Neural crest cell (in vitro differentiated cells): ENCODE results near the gene RAI1. TPM values are rescaled to one million over a fixed set of nuclear protein-coding genes. Genes with fewer than 3 reads are reported as not detected.
"Not testable (repeated sequence)": the region's sequence is repeated elsewhere in the genome, so short reads cannot be mapped to it uniquely, and the experiment has no call there.

Experiments
- DNase-seq: peaks from one replicate; pipeline ENCODE4 v3.0.0; 2021; ENCODE audit warnings: low read depth, mixed read lengths, low spot score
- H3K27ac Mint-ChIP-seq: one replicate; pipeline ENCODE4 v1.8.0; 2021; ENCODE audit warnings: mild to moderate bottlenecking, mixed read lengths; ENCODE audit not compliant: unreplicated experiment
- H3K27me3 Mint-ChIP-seq: 2 replicates; pipeline ENCODE4 v1.8.0; 2021; ENCODE audit warnings: low read depth, mild to moderate bottlenecking, mixed read lengths
- H3K36me3 Mint-ChIP-seq: 2 replicates; pipeline ENCODE4 v1.8.0; 2021; ENCODE audit warnings: low read depth, mild to moderate bottlenecking, mixed read lengths
- H3K4me1 Mint-ChIP-seq: 2 replicates; pipeline ENCODE4 v1.8.0; 2021; ENCODE audit warnings: mixed read lengths
- H3K4me3 Mint-ChIP-seq: one replicate; pipeline ENCODE4 v1.8.0; 2021; ENCODE audit warnings: mild to moderate bottlenecking, mixed read lengths
- H3K9me3 Mint-ChIP-seq: 2 replicates; pipeline ENCODE4 v1.8.0; 2021; ENCODE audit warnings: mixed read lengths
- CTCF ChIP-seq: fragments of 200-600 bp; sonication (generic); conservative IDR thresholded peaks from 2 replicates; pipeline ENCODE4 v1.5.0; 2021; ENCODE audit warnings: antibody characterized with exemption, mild to moderate bottlenecking
- total RNA-seq: library from RNA; stranded (reverse); gene quantifications from 2 replicates; pipeline ENCODE4 v1.2.1, GENCODE V29; 2021

The RAI1 gene
- total RNA-seq, 1 donor from 2014 or later = 54.0 TPM

DNA sequence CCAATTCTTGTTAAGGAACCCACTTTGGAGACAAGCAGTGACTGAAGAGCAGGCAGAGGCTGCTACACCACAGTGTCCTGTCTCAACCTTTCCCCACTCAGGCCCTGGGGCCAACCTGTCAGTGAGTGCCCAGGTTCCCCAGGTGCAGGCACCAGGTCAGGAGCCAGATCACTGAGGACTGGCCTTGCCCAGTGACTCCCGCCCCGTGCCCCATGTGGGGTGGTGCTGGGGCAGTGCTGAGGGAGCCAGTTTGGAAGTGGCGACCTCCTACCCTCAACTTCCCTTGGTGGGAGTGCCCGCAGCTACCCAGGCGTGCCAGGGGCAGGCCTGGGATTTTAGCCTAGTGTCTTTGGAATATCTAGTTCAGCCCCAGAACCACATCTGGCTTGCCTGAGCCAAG lies 126.2 kb downstream of the RAI1 start:
- TF ChIP-seq CTCF = no peak
- peaks cover 46% of the 10 kb centered on the region for H3K4me1 Mint-ChIP-seq
- DNase-seq = no peak
- H3K27ac Mint-ChIP-seq = no peak overlapping the region
- peak overlapping the region; percentile 75 for H3K4me3 Mint-ChIP-seq
- H3K27me3 Mint-ChIP-seq = peaks cover 34% of the 10 kb centered on the region
- no peaks in the 10 kb centered on the region for H3K9me3 Mint-ChIP-seq
- peaks cover 12% of the 10 kb centered on the region for H3K36me3 Mint-ChIP-seq

DNA sequence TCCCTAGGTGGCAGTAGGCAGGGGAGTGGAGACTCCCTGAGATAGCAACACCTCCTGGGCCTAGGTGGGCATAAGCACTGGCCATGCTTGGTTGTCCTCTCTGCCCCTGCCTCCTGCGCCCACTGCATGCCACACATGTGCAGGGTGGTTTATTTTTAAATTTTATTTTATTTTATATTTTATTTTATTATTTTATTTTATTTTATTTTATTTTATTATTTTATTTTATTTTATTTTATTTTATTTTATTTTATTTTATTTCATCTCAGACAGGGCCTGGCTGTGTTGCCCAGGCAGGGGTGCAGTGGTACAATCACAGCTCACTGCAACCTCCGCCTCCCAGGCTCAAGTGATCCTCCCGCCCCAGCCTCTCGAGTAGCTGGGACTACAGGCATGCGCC lies 126.9 kb downstream of the RAI1 start:
- peaks cover 12% of the 10 kb centered on the region for H3K36me3 Mint-ChIP-seq
- DNase-seq, H3K9me3 Mint-ChIP-seq, H3K27ac Mint-ChIP-seq: not testable (repeated sequence)
- H3K27me3 Mint-ChIP-seq = peaks cover 34% of the 10 kb centered on the region
- H3K4me3 Mint-ChIP-seq = peak overlapping the region; percentile 73
- peaks cover 46% of the 10 kb centered on the region for H3K4me1 Mint-ChIP-seq

DNA sequence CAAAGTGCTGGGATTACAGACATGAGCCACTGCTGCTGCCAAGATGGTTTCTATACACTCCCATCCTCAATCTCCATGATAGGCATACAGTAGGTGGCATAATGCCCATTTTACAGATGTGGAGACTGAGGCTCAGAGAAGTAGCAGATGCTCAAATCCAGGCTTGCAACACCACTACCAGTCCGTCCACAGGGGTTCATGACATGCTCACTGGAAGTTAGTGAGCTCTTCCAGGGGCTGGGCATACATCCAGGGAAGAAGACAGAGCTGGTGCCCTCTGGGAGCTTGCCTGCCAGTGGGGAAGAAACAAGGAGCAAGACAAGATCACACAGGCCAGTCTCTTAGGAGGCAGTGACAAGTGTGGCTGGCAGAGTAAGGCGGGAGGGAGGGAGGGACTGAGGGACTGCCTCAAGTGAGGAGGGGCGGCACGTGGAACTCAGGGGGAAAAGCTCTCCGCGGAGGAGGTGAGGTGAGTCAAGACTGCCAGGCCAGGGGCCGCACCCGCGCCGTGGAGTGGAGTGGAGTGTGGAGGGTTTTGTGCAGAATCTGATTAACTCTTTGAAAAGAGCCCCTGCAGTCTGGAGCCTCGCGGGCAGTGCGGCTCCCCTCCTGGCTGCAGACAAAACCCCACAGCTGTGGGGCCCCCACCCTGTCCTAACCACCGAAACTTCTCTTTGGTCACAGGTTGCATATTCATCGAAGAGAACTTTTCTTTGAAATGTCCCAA lies 127.6 kb downstream of the RAI1 start:
- peaks cover 12% of the 10 kb centered on the region for H3K36me3 Mint-ChIP-seq
- H3K27me3 Mint-ChIP-seq = peaks cover 34% of the 10 kb centered on the region
- no peak for DNase-seq
- H3K27ac Mint-ChIP-seq = no peak overlapping the region
- TF ChIP-seq CTCF = no peak
- H3K4me1 Mint-ChIP-seq = peaks cover 46% of the 10 kb centered on the region
- H3K9me3 Mint-ChIP-seq = no peaks in the 10 kb centered on the region
- peak overlapping the region; percentile 73 for H3K4me3 Mint-ChIP-seq

GRCh38 chr17:17809531-17810083 lies 128.3 kb downstream of the RAI1 start:
- H3K36me3 Mint-ChIP-seq = peaks cover 12% of the 10 kb centered on the region
- no peaks in the 10 kb centered on the region for H3K9me3 Mint-ChIP-seq
- H3K27me3 Mint-ChIP-seq = peaks cover 32% of the 10 kb centered on the region
- peak overlapping the region; percentile 47 for H3K4me3 Mint-ChIP-seq
- TF ChIP-seq CTCF = no peak
- H3K27ac Mint-ChIP-seq = no peak overlapping the region
- peaks cover 46% of the 10 kb centered on the region for H3K4me1 Mint-ChIP-seq
- no peak for DNase-seq

DNA sequence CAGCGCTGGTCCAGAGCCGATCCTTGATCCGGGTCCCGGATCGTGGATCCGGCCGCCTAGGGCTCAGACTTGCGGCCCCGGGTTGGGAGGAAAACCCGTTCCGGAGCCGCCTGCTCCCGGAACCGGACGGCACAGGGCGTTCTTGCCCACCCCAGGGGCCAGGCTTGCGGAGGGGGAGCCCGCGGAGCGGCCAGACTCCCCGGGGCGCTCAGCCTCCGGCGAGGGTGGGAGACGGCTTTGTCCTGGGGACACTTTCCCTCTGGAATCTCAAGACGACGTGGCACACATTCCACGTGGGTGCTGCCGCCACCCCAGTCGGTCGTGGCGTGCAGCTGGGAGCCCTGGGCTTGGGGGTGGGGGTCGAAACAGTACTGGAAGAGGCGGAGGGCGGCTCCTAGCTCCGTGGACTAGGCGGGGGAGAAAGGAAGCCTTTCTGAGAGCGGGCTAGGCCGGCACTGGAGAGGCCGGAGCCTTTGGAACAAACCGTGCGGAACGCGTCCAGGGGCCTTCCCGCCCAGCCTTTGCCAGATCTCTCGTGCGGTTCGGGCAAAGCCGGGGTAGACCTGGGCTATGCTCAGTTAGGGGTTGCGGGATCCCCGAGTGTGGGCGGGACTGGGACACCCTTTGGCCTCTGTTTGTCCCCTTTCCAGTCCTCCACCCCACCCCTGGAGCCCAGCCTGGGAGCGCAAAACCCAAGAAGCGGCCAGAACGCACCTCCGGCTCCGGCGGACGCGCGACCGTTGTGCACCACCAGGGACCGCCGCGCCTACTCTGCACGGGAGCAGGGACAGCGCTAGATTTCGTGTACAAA lies 129.0 kb downstream of the RAI1 start:
- peaks cover 32% of the 10 kb centered on the region for H3K27me3 Mint-ChIP-seq
- peak overlapping the region; percentile 80 for H3K4me3 Mint-ChIP-seq
- peaks cover 12% of the 10 kb centered on the region for H3K36me3 Mint-ChIP-seq
- peak overlapping the region; percentile 19 for H3K27ac Mint-ChIP-seq
- peaks cover 46% of the 10 kb centered on the region for H3K4me1 Mint-ChIP-seq
- no peak for TF ChIP-seq CTCF
- DNase-seq = peak; percentile 64
- H3K9me3 Mint-ChIP-seq = no peaks in the 10 kb centered on the region

DNA sequence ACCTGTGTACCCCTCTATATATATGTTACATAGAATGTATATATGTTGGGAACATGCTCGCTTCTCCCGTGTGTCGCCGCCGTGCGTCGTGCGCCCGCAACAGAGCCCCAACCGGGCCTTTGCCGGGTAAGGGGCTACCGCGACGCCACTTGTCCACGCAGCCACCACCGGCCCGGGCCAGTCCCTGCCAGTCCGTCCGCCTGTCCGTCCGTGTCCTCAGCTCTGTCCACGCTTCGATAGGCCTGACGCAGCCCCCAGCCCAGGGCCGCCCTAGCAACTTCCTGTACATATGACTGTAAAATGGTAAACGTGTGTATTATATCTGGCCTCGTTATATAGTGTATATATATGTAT lies 129.6 kb downstream of the RAI1 start:
- H3K27me3 Mint-ChIP-seq = peaks cover 33% of the 10 kb centered on the region
- H3K9me3 Mint-ChIP-seq = no peaks in the 10 kb centered on the region
- peaks cover 48% of the 10 kb centered on the region for H3K4me1 Mint-ChIP-seq
- peak overlapping the region; percentile 19 for H3K27ac Mint-ChIP-seq
- TF ChIP-seq CTCF = no peak
- H3K36me3 Mint-ChIP-seq = peaks cover 12% of the 10 kb centered on the region
- H3K4me3 Mint-ChIP-seq = peak overlapping the region; percentile 80
- no peak for DNase-seq
